Activated gamma-delta T cell (primary cell): ENCODE results near the gene MYNN.

ENCODE experiments used
- DNase-seq: peaks from one replicate; lab custom pipeline; 2025; lab: John Stamatoyannopoulos, UW

MYNN gene

GRCh38 chr3:169827712-169828111 lies 54.5 kb downstream of the MYNN start:
- no peak for DNase-seq

GRCh38 chr3:169835533-169835932 lies 62.3 kb downstream of the MYNN start:
- no peak for DNase-seq

GRCh38 chr3:169836078-169836941 lies 63.1 kb downstream of the MYNN start:
- no peak for DNase-seq

- no peak for DNase-seq
These were observed 63.7 kb downstream of the MYNN start for GRCh38 chr3:169836942-169837275.

GRCh38 chr3:169838511-169839030 lies 65.4 kb downstream of the MYNN start:
- no peak for DNase-seq
